Naive B cell (primary cell): Measurements from ENCODE around the gene ARL5A. TPM values are rescaled to one million over a fixed set of nuclear protein-coding genes. Genes with fewer than 3 reads are reported as not detected.

Source experiments
- ATAC-seq, 2 donors: fragments of 150-1000 bp; cut with Tn5 transposase; 2 replicates each; pipeline ENCODE4 v1.10.0; 2021; ENCODE audit warnings: low read depth in 2 of 2, mild to moderate bottlenecking in 2 of 2, moderate library complexity in 2 of 2
- DNase-seq: peaks from one replicate; pipeline ENCODE4 v3.0.0; 2022
- H3K27ac Mint-ChIP-seq, 6 donors: one replicate each; pipeline ENCODE4 v1.8.0; 2020 to 2022; ENCODE audit warnings: mild to moderate bottlenecking in 6 of 6, mixed read lengths in 6 of 6, moderate library complexity in 5 of 6, inconsistent platforms in 2 of 6
- H3K27me3 Mint-ChIP-seq, 3 donors: one replicate each; pipeline ENCODE4 v1.8.0; 2021 to 2022; ENCODE audit warnings: mixed read lengths in 3 of 3, mild to moderate bottlenecking in 1 of 3
- H3K36me3 Mint-ChIP-seq, 2 donors: one replicate each; pipeline ENCODE4 v1.8.0; 2020 to 2022; ENCODE audit warnings: mixed read lengths in 2 of 2, inconsistent platforms in 1 of 2, mild to moderate bottlenecking in 1 of 2
- H3K4me1 Mint-ChIP-seq, 3 donors: one replicate each; pipeline ENCODE4 v1.8.0; 2020 to 2022; ENCODE audit warnings: mixed read lengths in 3 of 3, inconsistent platforms in 1 of 3, mild to moderate bottlenecking in 1 of 3, moderate library complexity in 1 of 3
- H3K4me3 Mint-ChIP-seq, 8 donors: one replicate each; pipeline ENCODE4 v1.8.0; 2020 to 2022; ENCODE audit warnings: mild to moderate bottlenecking in 8 of 8, mixed read lengths in 8 of 8, moderate library complexity in 8 of 8, inconsistent platforms in 2 of 8
- H3K9me3 Mint-ChIP-seq, 7 donors: one replicate each; pipeline ENCODE4 v1.8.0; 2020 to 2022; ENCODE audit warnings: mixed read lengths in 7 of 7, mild to moderate bottlenecking in 5 of 7, inconsistent platforms in 2 of 7, moderate library complexity in 1 of 7
- polyA plus RNA-seq, 6 donors: library from polyadenylated mRNA; unstranded; fragments of 300-500 nt; fragmentation: Illumina TruSeq; gene quantifications; one replicate each; pipeline ENCODE4 v1.2.3, GENCODE V29; 2021; ENCODE audit warnings: low read depth in 6 of 6

ARL5A gene
- polyA plus RNA-seq, 6 donors from 2014 or later: 67.6 to 139 (median 90.9) TPM

GRCh38 chr2:151849413-151850010, 21.3 kb upstream of the ARL5A start:
- H3K4me1 Mint-ChIP-seq: peaks cover 0 to 3% (median under 1%) of the 10 kb centered on the region in 3 donors
- H3K9me3 Mint-ChIP-seq: no peaks in the 10 kb centered on the region
- no peak overlapping the region for H3K4me3 Mint-ChIP-seq
- DNase-seq: no peak
- H3K27me3 Mint-ChIP-seq: peaks cover 0 to 8% (median 0%) of the 10 kb centered on the region in 3 donors
- ATAC-seq: no peak
- peaks cover 0 to 4% of the 10 kb centered on the region in 2 donors for H3K36me3 Mint-ChIP-seq
- peak overlapping the region in 1 of 6 donors; percentile 40 for H3K27ac Mint-ChIP-seq

GRCh38 chr2:151845884-151846283, 17.7 kb upstream of the ARL5A start:
- DNase-seq (no peak), ATAC-seq (no peak)
- peaks cover 0 to 8% (median 0%) of the 10 kb centered on the region in 3 donors for H3K27me3 Mint-ChIP-seq
- no peaks in the 10 kb centered on the region for H3K9me3 Mint-ChIP-seq
- peaks cover 6 to 16% (median 15%) of the 10 kb centered on the region in 3 donors for H3K4me1 Mint-ChIP-seq
- H3K27ac Mint-ChIP-seq: peak overlapping the region in 2 of 6 donors; percentile 57 to 73
- no peak overlapping the region for H3K4me3 Mint-ChIP-seq
- H3K36me3 Mint-ChIP-seq: peaks cover 0 to 4% of the 10 kb centered on the region in 2 donors

GRCh38 chr2:151845481-151845880, 17.3 kb upstream of the ARL5A start:
- H3K9me3 Mint-ChIP-seq: no peaks in the 10 kb centered on the region
- H3K4me3 Mint-ChIP-seq: no peak overlapping the region
- H3K4me1 Mint-ChIP-seq: peaks cover 6 to 16% (median 15%) of the 10 kb centered on the region in 3 donors
- peaks cover 0 to 4% of the 10 kb centered on the region in 2 donors for H3K36me3 Mint-ChIP-seq
- peak overlapping the region in 2 of 6 donors; percentile 57 to 73 for H3K27ac Mint-ChIP-seq
- no peak for DNase-seq
- ATAC-seq: no peak
- H3K27me3 Mint-ChIP-seq: peaks cover 0 to 8% (median 0%) of the 10 kb centered on the region in 3 donors

- Mint-ChIP-seq H3K4me1 (peaks cover 6 to 21% (median 20%) of the 10 kb centered on the region in 3 donors), H3K36me3 (peaks cover 0 to 4% of the 10 kb centered on the region in 2 donors), H3K9me3 (no peaks in the 10 kb centered on the region), H3K27ac (peak overlapping the region in 1 of 6 donors; percentile 4), H3K27me3 (peaks cover 0 to 8% (median 0%) of the 10 kb centered on the region in 3 donors), H3K4me3 (no peak overlapping the region)
- DNase-seq: no peak
- no peak for ATAC-seq
Observed at GRCh38 chr2:151844211-151844896, 16.1 kb upstream of the ARL5A start.

GRCh38 chr2:151843691-151844061, 15.5 kb upstream of the ARL5A start:
- ATAC-seq (no peak), DNase-seq (no peak)
- Mint-ChIP-seq H3K27me3 (peaks cover 0 to 8% (median 0%) of the 10 kb centered on the region in 3 donors), H3K4me3 (no peak overlapping the region), H3K9me3 (no peaks in the 10 kb centered on the region), H3K27ac (peak overlapping the region in 2 of 6 donors; percentile 15 to 47), H3K36me3 (peaks cover 0 to 4% of the 10 kb centered on the region in 2 donors), H3K4me1 (peaks cover 6 to 21% (median 20%) of the 10 kb centered on the region in 3 donors)

GRCh38 chr2:151842830-151843690, 14.8 kb upstream of the ARL5A start:
- Mint-ChIP-seq H3K36me3 (peaks cover 0 to 3% of the 10 kb centered on the region in 2 donors), H3K27ac (peak overlapping the region in 1 of 6 donors; percentile 47), H3K9me3 (no peaks in the 10 kb centered on the region), H3K4me1 (peaks cover 6 to 21% (median 20%) of the 10 kb centered on the region in 3 donors), H3K4me3 (no peak overlapping the region), H3K27me3 (peaks cover 0 to 6% (median 0%) of the 10 kb centered on the region in 3 donors)
- DNase-seq (no peak), ATAC-seq (peak in 1 of 2 donors; percentile 49)

- no peaks in the 10 kb centered on the region for H3K9me3 Mint-ChIP-seq
- ATAC-seq (no peak), DNase-seq (no peak)
- peak overlapping the region in 1 of 6 donors; percentile 60 for H3K27ac Mint-ChIP-seq
- no peak overlapping the region for H3K4me3 Mint-ChIP-seq
- no peaks in the 10 kb centered on the region for H3K27me3 Mint-ChIP-seq
- H3K4me1 Mint-ChIP-seq: peaks cover 6 to 21% (median 20%) of the 10 kb centered on the region in 3 donors
- no peaks in the 10 kb centered on the region for H3K36me3 Mint-ChIP-seq
Observed at GRCh38 chr2:151841047-151841424, 12.8 kb upstream of the ARL5A start.

- no peaks in the 10 kb centered on the region for H3K36me3 Mint-ChIP-seq
- no peak overlapping the region for H3K4me3 Mint-ChIP-seq
- DNase-seq (no peak), ATAC-seq (peak in 1 of 2 donors; percentile 21)
- no peaks in the 10 kb centered on the region for H3K9me3 Mint-ChIP-seq
- no peaks in the 10 kb centered on the region for H3K27me3 Mint-ChIP-seq
- peaks cover 8 to 20% (median 18%) of the 10 kb centered on the region in 3 donors for H3K4me1 Mint-ChIP-seq
- H3K27ac Mint-ChIP-seq: no peak overlapping the region
Observed at GRCh38 chr2:151840216-151841046, 12.2 kb upstream of the ARL5A start.

GRCh38 chr2:151837926-151838325, 9.7 kb upstream of the ARL5A start:
- peaks cover 8 to 12% (median 9%) of the 10 kb centered on the region in 3 donors for H3K4me1 Mint-ChIP-seq
- no peak overlapping the region for H3K4me3 Mint-ChIP-seq
- DNase-seq: no peak
- no peaks in the 10 kb centered on the region for H3K27me3 Mint-ChIP-seq
- H3K27ac Mint-ChIP-seq: no peak overlapping the region
- ATAC-seq: no peak
- H3K36me3 Mint-ChIP-seq: no peaks in the 10 kb centered on the region
- H3K9me3 Mint-ChIP-seq: no peaks in the 10 kb centered on the region

GRCh38 chr2:151833984-151834383, 5.8 kb upstream of the ARL5A start:
- DNase-seq: peak; percentile 10
- no peak overlapping the region for H3K27ac Mint-ChIP-seq
- peaks cover 0 to 4% (median 0%) of the 10 kb centered on the region in 7 donors for H3K9me3 Mint-ChIP-seq
- peaks cover 4 to 14% (median 8%) of the 10 kb centered on the region in 3 donors for H3K4me1 Mint-ChIP-seq
- peaks cover 0 to 5% of the 10 kb centered on the region in 2 donors for H3K36me3 Mint-ChIP-seq
- H3K27me3 Mint-ChIP-seq: no peaks in the 10 kb centered on the region
- ATAC-seq: peak; percentile 56 to 75
- H3K4me3 Mint-ChIP-seq: no peak overlapping the region

GRCh38 chr2:151830961-151831360, 2.7 kb upstream of the ARL5A start:
- Mint-ChIP-seq H3K27ac (no peak overlapping the region), H3K9me3 (peaks cover 0 to 4% (median 0%) of the 10 kb centered on the region in 7 donors), H3K36me3 (peaks cover 0 to 5% of the 10 kb centered on the region in 2 donors), H3K27me3 (no peaks in the 10 kb centered on the region), H3K4me3 (peak overlapping the region in 1 of 8 donors; percentile 47), H3K4me1 (peaks cover 15 to 37% (median 30%) of the 10 kb centered on the region in 3 donors)
- DNase-seq (no peak), ATAC-seq (no peak)

- Mint-ChIP-seq H3K9me3 (peaks cover 0 to 4% (median 0%) of the 10 kb centered on the region in 7 donors), H3K36me3 (peaks cover 0 to 5% of the 10 kb centered on the region in 2 donors), H3K4me3 (peak overlapping the region; percentile 76 to 95 (median 88)), H3K27me3 (no peaks in the 10 kb centered on the region), H3K4me1 (peaks cover 22 to 38% (median 32%) of the 10 kb centered on the region in 3 donors), H3K27ac (peak overlapping the region; percentile 91 to 97 (median 95))
- ATAC-seq (no peak), DNase-seq (no peak)
Observed at GRCh38 chr2:151828890-151829324, 686 bp upstream of the ARL5A start.
